Stomach (tissue), 4 donors: ENCODE data around the gene FLNA.

Source experiments
- POLR2A ChIP-seq, 4 donors: fragments of 450-650 bp; IDR thresholded peaks; one replicate each; pipeline ENCODE4 v1.6.1; 2016; ENCODE audit warnings: antibody characterized with exemption in 4 of 4, control low read depth in 2 of 4, mild to moderate bottlenecking in 1 of 4, moderate library complexity in 1 of 4
- POLR2AphosphoS5 ChIP-seq, 3 donors: sonication (generic); formaldehyde crosslinking; IDR thresholded peaks; one replicate each; pipeline ENCODE4 v1.6.1; 2016; ENCODE audit warnings: antibody characterized with exemption in 3 of 3
- TF ChIP-seq, protein P1 (sequence below), 7 experiments: fragments of 450-650 bp in 4 of 7; fragments of 200-600 bp in 3 of 7; sonication (generic) in 3 of 7; IDR thresholded peaks; one replicate each; pipeline ENCODE4 v1.5.1; 2016 to 2019; ENCODE audit warnings: antibody characterized with exemption in 7 of 7, control low read depth in 2 of 7, mild to moderate bottlenecking in 1 of 7

DNA sequence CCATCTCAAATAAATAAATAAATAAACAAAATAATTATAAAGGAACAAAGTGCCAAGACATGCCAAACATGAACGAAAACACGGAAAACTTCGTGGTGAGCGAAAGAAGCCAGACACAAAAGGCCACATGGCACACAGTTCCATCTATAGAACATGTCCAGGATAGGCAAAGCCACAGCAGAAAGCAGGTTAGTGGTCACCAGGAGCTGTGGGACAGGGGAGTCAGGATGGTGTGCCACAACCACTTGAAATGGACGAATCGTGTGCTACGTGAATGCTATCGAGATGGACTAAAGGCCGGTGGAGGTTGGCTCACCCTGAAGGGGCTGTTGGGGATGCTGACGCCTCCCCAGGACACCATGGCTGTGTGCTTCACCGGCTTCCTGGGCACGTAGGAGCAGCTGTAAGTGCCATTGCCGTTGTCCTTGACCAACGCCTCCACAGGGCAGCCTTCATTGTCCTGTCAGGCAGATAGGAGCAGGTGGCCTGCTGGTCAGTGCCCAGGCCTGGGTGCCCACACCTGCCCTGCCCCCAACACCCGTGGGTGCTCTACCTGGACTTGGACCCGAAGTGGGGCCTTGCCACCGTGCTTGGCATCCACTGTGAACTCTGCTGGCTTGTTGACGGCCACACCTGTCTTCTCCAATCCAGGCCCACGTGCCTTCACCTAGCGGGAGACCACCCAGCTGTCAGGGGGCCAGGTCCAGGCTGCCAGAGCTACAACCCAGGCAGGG, 10.6 kb downstream of the FLNA start:
- TF ChIP-seq POLR2A (IDR thresholded peaks at IDR 0.05) (no peak), POLR2AphosphoS5 (IDR thresholded peaks at IDR 0.05) (no peak)
- TF ChIP-seq, protein P1, sequence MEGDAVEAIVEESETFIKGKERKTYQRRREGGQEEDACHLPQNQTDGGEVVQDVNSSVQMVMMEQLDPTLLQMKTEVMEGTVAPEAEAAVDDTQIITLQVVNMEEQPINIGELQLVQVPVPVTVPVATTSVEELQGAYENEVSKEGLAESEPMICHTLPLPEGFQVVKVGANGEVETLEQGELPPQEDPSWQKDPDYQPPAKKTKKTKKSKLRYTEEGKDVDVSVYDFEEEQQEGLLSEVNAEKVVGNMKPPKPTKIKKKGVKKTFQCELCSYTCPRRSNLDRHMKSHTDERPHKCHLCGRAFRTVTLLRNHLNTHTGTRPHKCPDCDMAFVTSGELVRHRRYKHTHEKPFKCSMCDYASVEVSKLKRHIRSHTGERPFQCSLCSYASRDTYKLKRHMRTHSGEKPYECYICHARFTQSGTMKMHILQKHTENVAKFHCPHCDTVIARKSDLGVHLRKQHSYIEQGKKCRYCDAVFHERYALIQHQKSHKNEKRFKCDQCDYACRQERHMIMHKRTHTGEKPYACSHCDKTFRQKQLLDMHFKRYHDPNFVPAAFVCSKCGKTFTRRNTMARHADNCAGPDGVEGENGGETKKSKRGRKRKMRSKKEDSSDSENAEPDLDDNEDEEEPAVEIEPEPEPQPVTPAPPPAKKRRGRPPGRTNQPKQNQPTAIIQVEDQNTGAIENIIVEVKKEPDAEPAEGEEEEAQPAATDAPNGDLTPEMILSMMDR (IDR thresholded peaks at IDR 0.05), result no peak
